ENCODE measurements around the gene ANK2.

The ANK2 gene

DNA sequence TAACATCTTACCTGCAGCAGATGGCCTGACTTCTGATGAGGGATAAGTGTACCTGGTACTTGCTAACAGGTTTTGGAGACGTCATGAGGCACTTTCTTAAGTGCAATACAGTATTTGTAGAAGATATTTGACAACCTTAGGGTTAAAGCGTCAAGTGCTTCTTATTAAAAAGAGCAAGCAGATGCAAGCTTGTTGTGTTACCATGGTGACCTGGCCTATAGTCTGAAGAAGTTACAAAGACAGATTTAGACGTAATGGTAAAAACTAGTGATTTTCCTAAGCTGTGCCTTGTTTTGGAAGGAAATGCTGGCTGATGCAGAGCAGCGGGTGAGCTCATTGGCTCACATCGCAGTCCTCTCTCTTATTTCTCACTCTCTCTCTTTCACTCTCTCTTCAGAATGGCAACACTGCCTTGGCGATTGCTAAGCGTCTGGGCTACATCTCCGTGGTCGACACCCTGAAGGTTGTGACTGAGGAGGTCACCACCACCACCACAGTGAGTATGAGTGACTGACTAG is 243.6 kb downstream of the ANK2 start:
- DNase-seq = no peak

DNA sequence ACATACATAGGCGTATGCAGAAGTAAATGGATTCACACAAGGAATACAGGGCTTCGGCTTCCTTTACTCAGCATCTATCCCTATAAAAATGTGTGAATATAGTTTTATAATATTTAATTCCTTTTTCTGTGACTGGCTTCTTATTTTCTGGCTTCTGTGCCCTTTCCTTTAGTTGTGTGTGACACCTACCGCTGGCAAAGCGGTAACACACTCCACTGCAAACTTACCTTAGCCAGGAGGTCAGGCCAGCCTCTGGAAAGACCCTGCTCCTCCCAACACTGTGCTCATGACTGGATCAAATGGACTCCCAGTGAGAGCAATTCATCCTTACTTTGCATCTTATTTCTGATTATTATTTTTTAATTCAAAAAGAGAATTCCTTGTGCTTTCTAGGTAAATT is 244.2 kb downstream of the ANK2 start:
- no peak for DNase-seq

DNA sequence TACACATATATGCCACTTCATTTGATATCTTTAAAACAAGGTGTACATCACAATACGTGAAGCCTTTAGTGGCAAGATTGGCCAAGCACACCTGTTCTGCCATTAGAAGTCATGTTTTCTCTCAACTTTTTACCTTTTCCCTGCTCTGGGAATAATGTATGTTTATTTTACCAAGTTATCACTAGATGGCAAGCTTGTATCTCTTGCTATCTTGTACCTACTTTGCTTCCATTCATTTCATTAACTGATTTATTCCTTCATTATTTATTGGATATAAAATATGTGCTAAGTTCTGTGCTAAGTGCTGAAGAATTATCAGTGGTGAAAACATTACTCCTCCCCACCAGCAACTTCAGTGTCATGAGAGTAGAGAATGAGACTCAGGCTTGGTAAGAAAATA is 245.5 kb downstream of the ANK2 start:
- no peak for DNase-seq

DNA sequence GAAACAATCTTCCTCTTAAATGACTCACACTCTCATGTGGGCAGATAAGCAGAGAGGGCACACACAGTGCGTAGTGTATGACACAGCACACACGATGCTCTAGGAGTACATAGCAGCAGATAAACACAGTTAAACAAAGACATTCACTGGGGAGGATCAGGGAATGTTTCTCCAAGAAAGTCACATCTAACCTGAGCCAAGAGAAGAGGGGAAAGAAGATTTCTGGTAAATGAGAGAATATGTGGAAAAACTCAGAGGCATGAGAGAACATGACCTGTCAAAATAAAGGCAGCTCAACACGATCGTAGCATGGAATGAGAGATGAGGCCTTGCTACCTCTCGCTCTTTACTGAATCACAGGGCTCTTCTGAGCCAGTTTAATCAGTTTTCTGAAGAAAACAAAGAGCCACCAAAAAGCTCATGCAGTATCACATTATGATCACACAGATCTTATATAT is 251.0 kb downstream of the ANK2 start:
- DNase-seq = no peak

- DNase-seq = no peak
Observed at GRCh38 chr4:113302051-113302450, 252.6 kb downstream of the ANK2 start.

GRCh38 chr4:113303315-113303714 is 253.9 kb downstream of the ANK2 start:
- DNase-seq = no peak

GRCh38 chr4:113311047-113311446 is 261.6 kb downstream of the ANK2 start:
- no peak for DNase-seq

- DNase-seq = no peak
Observed at GRCh38 chr4:113312529-113312928, 263.1 kb downstream of the ANK2 start.

DNA sequence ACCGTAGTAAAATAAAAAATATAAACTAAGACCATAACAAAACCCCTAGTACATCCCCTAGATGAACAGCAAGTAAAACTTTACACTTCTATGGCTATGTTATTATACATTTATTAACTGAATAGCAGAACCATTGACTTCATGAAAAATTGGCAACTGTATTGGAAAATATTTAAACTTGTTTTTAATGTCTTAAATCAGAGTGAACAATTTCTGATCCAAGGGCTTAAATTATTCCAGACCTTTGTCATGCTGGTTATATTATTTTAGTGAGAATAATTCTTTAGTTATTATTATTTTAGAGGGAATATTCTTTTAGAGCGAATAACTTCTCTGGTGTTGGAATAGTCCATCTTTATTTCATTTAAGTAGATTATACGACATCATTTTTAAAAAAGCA is 265.0 kb downstream of the ANK2 start:
- DNase-seq = no peak

- DNase-seq = no peak
Observed at GRCh38 chr4:113316879-113317278, 267.4 kb downstream of the ANK2 start.

DNA sequence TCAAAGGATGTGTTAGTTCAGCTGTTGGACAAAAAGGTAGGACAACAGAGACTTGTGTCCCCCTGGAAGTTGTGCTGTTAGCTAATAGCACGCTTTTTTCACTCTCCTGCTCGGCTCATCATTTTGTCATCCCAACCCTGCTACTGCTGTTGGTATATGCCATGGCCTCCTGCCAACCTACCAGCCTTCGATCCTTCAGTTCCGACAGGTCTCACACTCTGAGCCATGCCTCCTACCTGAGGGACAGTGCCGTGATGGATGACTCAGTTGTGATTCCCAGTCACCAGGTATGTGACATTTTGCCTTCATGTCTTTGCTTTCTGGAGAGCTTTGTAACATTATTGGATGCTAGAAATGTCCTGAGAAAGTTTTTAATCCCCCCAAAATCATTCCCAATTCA is 268.1 kb downstream of the ANK2 start:
- DNase-seq = no peak

DNA sequence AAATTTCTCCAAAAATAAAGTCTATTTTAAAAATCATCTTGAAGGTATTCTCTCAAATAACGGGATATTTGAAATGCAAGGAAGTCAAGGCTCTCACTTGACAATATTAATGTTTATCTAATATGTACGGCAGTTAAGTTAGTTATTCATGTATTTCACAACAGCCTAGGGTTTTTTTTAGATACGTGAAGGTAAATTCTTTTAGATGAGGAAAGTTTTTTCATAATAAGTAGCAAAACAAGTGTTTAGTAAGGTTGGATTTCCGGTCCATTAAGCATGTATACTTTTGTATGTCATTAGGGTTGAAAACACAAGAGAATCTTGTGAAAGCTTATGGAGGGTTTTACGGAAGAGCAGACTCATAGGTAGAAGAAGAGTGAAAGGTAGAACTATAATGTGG is 273.3 kb downstream of the ANK2 start:
- no peak for DNase-seq

DNA sequence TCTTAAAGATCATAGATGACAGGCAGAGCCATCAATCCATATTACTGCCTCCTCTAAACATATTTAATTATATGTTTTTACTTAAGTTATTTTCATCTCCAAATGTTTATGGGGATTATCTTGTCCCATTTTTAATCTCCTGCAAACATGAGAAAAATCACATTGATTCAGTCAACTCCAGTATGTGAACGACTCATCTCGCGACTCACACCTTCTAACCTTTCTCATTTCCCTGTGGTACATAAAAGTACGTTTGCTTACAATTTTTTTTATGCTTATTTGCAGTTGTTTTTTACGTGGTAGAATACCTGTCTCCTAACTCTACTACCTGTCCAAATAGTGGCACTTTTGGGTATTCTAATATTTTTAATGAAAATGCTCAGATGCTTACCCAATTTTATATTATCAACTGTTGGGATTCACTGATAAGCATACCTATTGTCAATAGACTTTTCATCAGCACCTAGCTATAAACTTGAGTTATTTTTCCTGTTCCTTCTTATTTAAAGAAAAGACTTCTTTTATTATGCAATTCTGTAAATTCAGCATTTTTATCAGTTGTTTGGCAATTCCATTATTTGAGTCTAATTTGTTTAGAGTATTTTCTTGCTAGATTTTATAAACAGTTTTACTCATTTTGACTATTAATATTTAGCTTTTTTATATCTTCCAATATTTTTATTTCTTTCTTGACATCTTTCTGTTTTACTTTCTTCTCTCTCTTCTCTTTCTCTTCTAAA is 276.6 kb downstream of the ANK2 start:
- no peak for DNase-seq

- no peak for DNase-seq
Observed at GRCh38 chr4:113327494-113327893, 278.0 kb downstream of the ANK2 start.

- no peak for DNase-seq
Observed at GRCh38 chr4:113328514-113328913, 279.1 kb downstream of the ANK2 start.

DNA sequence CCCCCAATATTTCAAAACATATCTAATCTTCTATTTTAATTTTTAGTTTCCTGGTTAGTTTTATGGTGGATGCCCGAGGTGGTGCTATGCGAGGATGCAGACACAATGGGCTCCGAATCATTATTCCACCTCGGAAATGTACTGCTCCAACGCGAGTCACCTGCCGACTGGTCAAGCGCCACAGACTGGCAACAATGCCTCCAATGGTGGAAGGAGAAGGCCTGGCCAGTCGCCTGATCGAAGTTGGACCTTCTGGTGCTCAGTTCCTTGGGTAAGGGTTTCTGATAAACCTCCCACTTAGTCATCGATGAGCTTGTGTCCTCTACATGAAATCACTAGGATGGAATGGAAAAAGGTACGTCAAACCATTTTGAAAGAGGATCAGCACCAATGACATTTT is 280.7 kb downstream of the ANK2 start:
- DNase-seq = no peak

GRCh38 chr4:113331811-113332210 is 282.4 kb downstream of the ANK2 start:
- DNase-seq = no peak

DNA sequence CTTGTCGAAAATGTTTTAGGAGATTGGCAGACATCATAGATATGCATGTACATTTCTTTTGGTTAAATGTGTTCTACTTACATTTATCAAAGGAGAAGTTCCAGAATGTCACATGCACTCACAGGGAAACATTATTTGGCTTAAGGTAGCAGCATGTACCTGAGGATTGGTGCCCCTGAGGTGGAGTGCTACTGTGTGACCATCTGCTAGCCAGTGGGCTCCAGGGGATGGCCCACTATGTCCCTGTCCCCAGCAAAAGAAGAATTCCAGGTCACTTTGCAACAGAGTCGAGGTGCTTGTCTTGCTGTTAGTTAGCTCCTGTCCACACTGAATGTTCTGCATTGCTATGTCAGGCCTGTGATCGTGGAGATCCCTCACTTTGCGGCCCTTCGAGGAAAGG is 283.2 kb downstream of the ANK2 start:
- no peak for DNase-seq

DNA sequence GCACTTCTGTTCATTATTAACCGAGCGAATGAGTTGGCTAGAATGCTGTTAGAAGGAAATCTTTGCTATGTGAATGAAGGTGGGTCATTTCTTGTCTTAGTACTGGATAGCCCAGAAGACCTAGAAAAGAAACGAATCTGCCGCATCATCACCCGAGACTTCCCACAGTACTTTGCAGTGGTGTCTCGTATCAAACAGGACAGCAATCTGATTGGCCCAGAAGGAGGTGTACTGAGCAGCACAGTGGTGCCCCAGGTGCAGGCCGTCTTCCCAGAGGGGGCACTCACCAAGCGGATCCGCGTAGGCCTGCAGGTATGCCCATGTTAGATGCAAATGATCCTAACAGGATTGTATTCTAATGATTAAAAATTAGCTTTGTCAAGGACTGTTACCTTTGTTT is 286.3 kb downstream of the ANK2 start:
- no peak for DNase-seq

- no peak for DNase-seq
Observed at GRCh38 chr4:113336556-113336955, 287.1 kb downstream of the ANK2 start.

GRCh38 chr4:113339430-113339813 is 290.0 kb downstream of the ANK2 start:
- DNase-seq = no peak

DNA sequence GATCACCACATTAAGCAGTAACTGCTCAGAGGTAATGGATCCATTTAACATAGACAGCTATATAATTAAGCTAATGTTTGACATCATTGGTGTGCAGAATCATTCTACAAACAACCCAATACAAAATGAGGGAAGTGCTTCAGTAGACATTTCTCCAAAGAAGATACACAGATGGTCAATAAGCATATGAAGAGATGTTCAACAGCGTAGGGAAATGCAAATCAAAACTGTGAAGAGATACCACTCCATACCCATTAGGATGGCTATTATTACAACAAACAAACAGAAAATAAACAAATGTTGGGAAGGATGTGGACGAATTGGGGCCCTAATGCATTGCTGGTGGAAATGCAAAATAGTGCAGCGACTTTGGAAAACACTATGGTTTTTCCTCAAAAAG is 294.6 kb downstream of the ANK2 start:
- no peak for DNase-seq

DNA sequence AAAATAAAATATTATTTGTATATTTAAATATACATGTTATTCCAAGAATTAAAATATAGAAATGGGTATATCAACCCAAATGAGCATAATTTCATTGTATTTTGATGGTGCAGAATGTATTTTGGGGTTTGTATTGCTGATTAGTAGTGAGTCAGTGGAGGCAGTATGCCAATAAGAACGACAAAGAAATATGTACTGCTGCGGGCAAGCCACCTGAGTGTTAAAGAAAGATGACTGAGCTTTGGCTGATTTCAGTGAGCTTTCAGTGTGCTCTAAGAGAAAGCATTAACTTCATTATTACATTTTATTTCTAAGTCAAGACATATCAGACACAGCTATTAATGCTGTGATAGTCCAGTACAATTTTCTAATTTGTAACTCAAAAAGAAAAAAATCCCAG is 297.8 kb downstream of the ANK2 start:
- no peak for DNase-seq

- DNase-seq = no peak
Observed at GRCh38 chr4:113349430-113349829, 300.0 kb downstream of the ANK2 start.

DNA sequence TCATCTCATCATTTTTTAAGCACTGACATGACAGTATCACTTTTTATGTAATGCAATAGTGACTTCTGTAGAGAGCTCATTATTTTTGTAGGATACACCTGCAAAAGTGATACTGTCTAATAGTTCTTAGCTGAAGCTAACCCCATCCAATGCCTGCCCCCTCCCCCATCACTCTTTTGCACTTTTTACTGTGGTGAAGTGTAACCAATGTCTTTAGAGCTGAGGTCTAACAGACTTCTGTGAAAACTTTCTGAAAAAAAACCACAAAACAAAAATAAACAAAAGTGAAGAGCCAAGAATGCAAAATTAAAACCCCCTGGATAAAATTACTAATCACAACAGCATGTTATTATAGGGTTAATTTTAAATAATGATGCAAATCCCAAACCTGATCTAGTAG is 301.1 kb downstream of the ANK2 start:
- DNase-seq = no peak
